ENCODE measurements around the gene KDR. TPM values are rescaled to one million over a fixed set of nuclear protein-coding genes. Genes with fewer than 3 reads are reported as not detected.

The KDR gene
- total RNA-seq, 1 donor from 2014 or later = not detected

DNA sequence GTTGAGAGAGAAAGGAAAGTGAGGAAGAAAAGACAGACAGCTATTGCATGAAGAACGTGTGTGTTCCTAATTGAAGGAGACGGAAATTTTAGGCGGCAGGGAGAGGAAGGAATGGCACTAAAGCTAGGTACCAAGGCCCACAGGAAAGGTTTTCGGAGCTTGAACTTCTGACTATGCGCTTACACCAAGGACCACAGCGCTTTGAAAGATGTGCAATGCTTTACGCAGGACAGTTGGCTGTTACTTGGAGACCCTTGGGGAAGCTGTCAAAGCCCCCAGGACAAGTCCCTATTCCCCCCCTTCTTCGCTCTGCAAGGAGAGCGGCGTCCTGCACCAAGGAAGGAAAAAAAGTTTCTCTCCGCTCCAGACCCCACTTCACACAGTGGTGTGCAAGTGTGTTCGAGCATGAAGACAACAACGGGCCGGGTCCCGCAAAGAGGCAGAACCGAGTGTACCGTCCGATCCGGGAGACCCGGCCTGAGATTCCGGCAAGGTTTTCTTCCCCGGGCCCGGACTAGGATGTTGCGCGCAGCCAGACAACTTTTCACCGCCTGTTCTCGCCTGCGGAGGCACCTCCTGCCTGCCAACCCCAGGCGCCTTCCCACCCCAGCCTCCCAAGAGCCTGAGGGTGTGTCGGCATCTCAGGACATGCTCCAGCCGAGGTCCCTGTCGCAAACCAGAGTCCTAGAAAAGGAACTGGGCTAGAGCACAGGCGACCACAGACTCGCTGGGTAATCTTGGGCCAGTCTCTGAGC is 896 bp downstream of the KDR start:
- intact Hi-C loops (cut with micrococcal nuclease) = no loop called here

DNA sequence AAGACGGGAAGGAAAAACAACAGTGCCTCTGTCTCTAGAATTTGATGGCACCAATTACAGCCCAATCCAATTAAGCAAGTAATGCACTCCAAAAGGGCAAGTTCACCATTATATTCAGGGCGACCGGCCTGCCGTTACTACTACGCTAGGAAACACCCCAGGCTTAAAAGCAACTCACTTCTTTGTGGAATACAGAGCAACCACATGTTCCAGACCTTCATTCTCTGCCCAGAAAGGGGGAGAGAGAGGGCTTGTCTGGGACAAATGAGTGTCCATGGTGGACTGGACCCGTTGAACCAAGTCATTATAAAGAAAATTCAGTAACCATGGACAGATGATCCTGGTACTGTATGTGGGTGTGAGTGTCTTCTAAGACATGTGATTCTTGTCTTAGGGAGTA is 1.6 kb downstream of the KDR start:
- intact Hi-C loops (cut with micrococcal nuclease) = no loop called here

GRCh38 chr4:55122235-55122634 is 3.2 kb downstream of the KDR start:
- intact Hi-C loops (cut with micrococcal nuclease) = no loop called here

- intact Hi-C loops (cut with micrococcal nuclease) = no loop called here
These were observed 4.1 kb downstream of the KDR start for GRCh38 chr4:55121246-55121645.

DNA sequence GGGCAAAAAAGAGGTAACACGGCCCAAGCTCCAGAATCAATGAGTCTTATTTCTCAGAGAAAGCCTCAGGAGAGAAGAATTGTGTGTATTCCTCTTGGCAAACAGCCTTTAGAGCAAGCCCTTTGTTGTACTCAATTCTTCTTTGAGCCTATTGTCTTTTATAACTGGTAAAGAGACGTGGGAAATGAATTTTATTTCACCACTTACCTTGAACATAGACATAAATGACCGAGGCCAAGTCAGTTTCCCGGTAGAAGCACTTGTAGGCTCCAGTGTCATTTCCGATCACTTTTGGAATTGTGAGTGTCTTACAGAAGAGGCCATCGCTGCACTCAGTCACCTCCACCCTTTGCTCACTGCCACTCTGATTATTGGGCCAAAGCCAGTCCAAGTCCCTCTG is 7.0 kb downstream of the KDR start:
- intact Hi-C loops (cut with micrococcal nuclease) = no loop called here

DNA sequence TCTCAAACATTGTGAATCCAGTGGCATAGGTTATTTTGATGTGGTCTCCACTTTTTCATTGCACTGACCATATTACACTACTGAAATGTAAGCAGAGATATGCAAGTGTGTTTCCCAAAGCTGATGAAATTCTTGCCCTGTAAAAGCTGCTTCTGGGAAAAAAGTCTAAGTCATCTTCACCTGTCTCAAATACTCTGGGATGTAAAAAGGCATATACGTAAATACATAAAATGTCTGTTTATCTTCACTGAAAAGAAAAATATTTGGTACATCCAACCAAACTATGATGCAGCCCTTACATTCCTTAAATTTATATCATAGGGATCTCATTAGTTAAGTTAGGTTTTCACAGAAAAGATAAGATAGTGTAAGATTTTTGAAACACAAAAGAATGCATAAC is 7.9 kb downstream of the KDR start:
- intact Hi-C loops (cut with micrococcal nuclease) = no loop called here

GRCh38 chr4:55116450-55116849 is 8.9 kb downstream of the KDR start:
- intact Hi-C loops (cut with micrococcal nuclease) = no loop called here

GRCh38 chr4:55111601-55112000 is 13.8 kb downstream of the KDR start:
- intact Hi-C loops (cut with micrococcal nuclease) = no loop called here

DNA sequence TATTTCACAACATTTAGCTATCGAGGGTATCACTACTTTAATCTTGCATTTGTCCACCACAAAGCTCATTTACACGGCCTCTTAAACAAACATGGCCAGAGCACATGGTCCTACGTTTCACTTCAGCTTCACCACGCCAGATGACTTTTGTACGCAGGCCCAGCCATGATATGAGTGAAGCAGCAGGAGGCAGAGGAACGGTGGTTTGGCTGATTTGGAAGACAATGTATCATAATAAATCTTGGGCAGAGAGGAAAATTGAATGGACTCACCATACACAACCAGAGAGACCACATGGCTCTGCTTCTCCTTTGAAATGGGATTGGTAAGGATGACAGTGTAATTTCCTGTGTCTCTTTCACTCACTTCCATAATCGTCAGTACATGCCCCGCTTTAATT is 15.3 kb downstream of the KDR start:
- intact Hi-C loops (cut with micrococcal nuclease) = no loop called here

- intact Hi-C loops (cut with micrococcal nuclease) = no loop called here
These were observed 18.3 kb downstream of the KDR start for GRCh38 chr4:55107054-55107453.

DNA sequence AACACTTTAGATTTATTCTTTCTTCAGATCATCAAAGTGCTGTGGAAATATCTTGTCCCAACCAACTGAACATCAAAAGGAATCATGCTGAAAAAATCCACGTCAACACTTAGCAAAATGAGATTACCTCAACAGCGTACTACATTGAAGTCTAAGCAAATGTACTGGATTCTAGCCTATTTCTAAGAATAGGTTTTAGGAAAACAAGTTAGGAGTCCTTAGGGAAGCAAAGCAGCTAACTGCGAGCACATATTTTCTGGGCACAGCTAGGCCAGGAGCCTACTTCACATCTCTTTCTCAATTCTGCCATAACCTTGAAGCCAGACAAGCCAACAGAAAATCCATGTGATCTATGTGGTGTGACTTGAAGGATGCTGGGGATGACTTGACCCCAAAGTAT is 22.2 kb downstream of the KDR start:
- intact Hi-C loops (cut with micrococcal nuclease) = no loop called here

GRCh38 chr4:55099816-55100215 is 25.6 kb downstream of the KDR start:
- intact Hi-C loops (cut with micrococcal nuclease) = no loop called here

- intact Hi-C loops (cut with micrococcal nuclease) = no loop called here
These were observed 26.8 kb downstream of the KDR start for GRCh38 chr4:55098456-55099204.

DNA sequence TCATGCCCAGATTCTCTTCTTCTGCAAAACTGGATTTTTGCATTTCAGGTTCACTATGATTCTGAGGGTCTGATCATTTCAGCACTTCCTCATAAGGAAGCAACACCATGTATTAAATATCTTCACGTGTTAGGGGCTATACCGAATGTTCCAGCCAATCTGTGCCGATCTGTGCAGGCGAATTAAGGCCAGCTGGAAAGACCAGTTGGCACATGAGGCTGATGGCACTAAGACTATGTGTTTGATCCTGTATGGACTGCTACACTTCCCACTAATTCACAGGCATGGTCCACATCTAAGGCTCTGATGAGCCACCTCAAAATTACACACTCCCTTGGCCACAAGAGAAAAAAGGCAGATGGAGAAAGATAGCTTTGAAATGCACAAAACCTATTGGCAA is 28.8 kb downstream of the KDR start:
- intact Hi-C loops (cut with micrococcal nuclease) = no loop called here

DNA sequence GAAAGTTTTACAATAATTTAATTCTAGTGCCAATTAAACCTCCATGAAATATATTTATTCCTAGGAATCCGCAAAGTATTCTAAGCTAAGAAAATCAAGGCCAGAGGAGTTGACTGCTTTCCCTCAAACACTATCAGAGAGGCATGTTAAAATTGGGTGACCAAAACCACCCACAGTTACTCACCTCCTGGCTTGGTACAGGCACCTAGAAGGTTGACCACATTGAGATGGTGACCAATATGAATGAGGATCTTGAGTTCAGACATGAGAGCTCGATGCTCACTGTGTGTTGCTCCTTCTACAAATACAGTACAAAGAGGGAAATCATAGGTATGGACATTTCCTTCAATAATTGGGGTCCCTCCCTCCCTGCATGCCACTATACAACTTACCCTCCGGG is 29.4 kb downstream of the KDR start:
- intact Hi-C loops (cut with micrococcal nuclease) = no loop called here

- intact Hi-C loops (cut with micrococcal nuclease) = no loop called here
These were observed 32.9 kb downstream of the KDR start for GRCh38 chr4:55092504-55092903.

DNA sequence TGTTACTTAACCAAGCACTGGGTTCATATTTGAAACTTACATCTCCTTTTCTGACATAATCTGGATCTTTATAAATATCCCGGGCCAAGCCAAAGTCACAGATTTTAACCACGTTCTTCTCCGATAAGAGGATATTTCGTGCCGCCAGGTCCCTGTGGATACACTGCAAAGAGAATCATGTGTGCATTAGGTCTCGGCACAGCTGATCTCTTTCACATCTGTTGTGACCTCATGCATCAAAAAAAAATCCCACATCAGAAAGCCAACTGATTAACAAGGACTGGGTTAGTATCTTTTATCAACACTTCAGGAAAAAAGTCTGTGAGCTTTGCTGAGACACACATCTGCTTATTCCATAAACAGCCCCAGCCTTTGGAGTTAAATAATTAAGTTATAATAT is 35.5 kb downstream of the KDR start:
- intact Hi-C loops (cut with micrococcal nuclease) = no loop called here

DNA sequence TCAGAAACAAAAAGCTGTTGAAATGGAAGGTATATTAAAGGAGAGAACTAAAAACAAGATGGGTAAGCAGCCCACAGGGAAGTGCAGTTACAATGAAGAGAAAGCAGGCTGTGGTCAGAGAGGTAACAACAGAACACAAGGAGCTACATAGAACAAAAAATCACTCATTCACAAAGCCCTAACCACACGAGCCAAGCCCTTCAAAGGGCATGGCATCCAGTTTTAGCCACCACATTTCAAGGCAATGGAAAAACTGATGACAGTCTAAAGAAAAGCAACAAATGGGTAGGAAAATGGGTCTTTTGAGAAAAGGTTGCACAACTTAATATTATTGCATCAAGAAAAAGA is 37.5 kb downstream of the KDR start:
- intact Hi-C loops (cut with micrococcal nuclease) = no loop called here

DNA sequence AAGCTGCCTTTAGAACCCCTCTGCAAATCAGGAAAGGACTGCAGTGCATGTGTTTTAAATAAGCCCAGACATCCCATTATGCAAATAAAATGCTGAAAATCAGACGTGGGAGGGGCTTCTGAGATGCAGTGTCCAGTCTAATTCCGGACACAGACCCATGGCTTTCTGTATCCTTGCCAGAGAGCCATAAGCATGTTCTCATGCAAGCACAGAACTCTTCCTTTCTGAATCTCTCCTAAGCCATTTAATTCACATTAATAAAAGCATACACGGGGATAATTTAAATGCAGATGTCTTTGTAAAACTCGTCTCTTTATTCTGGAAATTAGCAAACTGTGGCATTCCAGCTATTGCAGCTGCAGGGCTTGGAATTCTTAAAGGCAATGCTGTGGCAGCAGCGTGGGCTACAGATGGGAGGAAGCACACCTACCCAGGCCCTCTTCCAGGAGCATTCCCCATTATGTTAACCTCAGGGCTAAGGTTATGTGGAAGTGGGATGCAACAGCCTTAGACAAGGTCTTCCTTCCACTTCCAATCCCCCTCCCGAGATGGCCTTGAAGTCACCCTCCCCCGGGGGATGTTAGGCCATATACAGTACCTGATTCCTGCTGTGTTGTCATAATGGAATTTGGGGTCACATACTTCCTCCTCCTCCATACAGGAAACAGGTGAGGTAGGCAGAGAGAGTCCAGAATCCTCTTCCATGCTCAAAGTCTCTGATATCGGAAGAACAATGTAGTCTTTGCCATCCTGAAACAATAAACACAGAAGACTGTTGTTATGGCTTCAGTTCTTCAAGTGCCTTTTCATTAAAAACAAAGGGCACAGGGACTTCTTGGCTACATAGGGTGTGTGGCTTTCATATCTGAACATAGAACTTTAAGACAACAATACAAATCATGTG is 38.1 kb downstream of the KDR start:
- intact Hi-C loops (cut with micrococcal nuclease) = no loop called here

DNA sequence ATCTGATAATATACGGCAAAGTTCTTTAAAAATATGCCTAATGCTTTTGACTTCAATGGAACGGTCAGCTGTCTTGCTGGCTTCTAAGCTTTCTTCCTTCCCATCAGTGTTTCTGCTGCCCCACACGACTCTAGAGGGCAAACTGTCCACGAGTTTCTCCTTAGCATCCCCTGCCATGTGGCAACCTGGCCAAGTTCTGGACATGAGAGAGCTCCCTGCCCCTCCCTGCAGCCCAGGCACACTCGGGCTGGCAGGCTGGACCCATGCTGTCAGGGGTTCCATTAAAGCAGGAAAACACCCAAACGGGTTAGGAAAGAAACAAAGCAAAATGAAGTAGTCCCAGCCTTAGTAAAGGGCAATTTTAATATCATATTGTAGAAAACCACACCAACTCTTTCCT is 38.8 kb downstream of the KDR start:
- intact Hi-C loops (cut with micrococcal nuclease) = no loop called here

GRCh38 chr4:55083735-55084134 is 41.7 kb downstream of the KDR start:
- intact Hi-C loops (cut with micrococcal nuclease) = no loop called here

- intact Hi-C loops (cut with micrococcal nuclease) = no loop called here
These were observed 42.6 kb downstream of the KDR start for GRCh38 chr4:55082756-55083155.

Measured in T-helper 1 cell treated with Interleukin-12 subunit alpha and Interleukin-12 subunit beta and Interleukin-4 antibody, amounts not matched to agents 30 ng/mL and 1 ng/mL, for 36 hours (primary cell).